Neuron (in vitro differentiated cells): ENCODE measurements around the gene UGT1A3.

Source experiments
- H2AFZ ChIP-seq: one replicate; pipeline ENCODE4 v1.6.1; 2013; ENCODE audit warnings: low read depth, mild to moderate bottlenecking, inconsistent platforms, low read length, moderate library complexity
- H3K27me3 ChIP-seq: one replicate; pipeline ENCODE4 v1.6.1; 2013; ENCODE audit warnings: low read length; ENCODE audit not compliant: insufficient read depth
- H3K36me3 ChIP-seq: one replicate; pipeline ENCODE4 v1.6.1; 2013; ENCODE audit warnings: low read length; ENCODE audit not compliant: insufficient read depth
- H3K4me1 ChIP-seq: one replicate; pipeline ENCODE4 v1.6.1; 2013; ENCODE audit warnings: low read length; ENCODE audit not compliant: insufficient read depth
- H3K4me3 ChIP-seq: 2 replicates; pipeline ENCODE4 v1.5.1; 2013; ENCODE audit warnings: mild to moderate bottlenecking, low read length, moderate library complexity
- H3K9me3 ChIP-seq: one replicate; pipeline ENCODE4 v1.6.1; 2013; ENCODE audit warnings: low read length

The UGT1A3 gene

DNA sequence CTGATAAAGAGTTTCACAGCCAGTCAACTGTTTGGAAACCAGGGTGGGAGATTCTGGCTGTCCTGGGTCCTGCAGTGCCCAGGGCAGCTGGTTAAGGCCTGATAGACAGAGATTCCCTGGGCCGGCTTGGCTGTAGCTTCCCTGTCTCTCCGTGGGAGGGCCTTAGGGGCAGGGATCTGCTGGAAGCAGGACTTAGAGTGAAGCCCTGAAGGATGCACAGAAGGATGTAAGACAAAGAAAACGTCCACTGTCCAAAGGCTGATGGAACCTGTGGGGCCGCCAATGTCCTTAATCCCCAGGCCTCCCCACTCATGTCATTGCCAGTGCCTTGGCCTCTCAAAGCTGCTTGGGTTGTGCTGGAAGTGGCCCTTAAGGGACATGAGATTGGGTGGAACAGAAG lies 82.2 kb downstream of the UGT1A3 start:
- Histone ChIP-seq H3K36me3 (no peaks in the 10 kb centered on the region), H3K9me3 (no peaks in the 10 kb centered on the region), H3K27me3 (no peaks in the 10 kb centered on the region), H2AFZ (no peak overlapping the region), H3K4me1 (no peaks in the 10 kb centered on the region), H3K4me3 (no peak overlapping the region)

DNA sequence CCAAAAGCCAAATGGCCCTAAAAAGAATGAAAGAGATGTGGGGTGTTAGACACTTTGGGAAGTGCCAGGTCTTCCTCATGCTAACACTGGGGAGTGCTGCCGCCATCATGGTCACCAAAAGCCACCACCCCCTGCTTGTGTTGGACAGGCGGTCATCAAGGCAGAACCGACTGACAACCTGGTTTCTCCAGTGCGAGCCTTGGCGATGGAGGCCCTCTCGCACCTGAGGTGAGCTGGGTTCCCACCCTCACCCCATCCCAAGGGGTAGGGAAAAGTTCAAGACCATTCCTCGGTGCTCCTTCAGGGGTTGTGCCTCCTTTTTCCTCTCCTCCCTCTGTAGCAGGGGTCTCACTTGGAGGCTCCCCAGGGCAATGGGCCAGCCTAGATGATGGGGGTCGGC lies 82.9 kb downstream of the UGT1A3 start:
- Histone ChIP-seq H3K9me3 (no peaks in the 10 kb centered on the region), H3K36me3 (no peaks in the 10 kb centered on the region)

DNA sequence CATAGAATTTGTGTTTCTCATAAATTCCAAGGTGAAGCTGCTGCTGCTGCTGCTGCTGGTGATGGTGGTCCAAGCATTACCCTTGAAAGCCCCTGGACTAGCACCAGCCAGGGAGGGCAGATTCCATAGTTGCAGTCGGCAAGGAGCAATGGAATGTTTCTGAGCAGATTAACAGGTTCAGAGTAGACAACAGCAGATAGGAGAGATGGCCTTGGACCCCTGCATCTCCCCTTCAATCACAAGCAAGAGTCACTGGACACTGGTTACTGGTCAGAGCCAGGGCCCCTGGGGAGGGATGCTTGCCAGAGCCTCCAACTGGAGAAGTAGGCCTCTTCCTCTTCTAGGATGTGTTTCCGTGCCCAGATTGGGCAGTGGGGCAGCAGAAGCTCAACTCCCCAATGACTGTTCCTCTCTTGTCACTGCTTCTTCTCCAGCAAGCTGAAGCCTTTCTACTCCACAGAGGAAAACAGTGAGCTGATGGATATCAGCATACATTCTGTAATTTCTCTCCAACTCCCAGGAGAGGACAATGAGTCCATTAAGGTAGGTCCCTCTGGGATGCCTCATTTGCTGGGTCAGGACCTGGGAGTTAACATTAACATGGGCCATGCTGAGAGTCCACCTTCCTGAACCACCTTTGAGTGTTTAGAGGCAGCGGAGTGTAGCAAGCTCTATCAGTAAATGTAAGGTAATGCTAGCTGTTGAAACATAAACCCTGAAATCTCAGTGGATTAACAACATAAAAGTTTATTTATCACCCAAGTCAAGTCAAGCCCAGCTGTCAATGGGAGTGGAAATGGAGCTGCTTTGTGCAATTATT lies 84.6 kb downstream of the UGT1A3 start:
- H3K4me1 ChIP-seq = no peaks in the 10 kb centered on the region
- no peaks in the 10 kb centered on the region for H3K27me3 ChIP-seq
- H2AFZ ChIP-seq = no peak overlapping the region
- H3K4me3 ChIP-seq = no peak overlapping the region
- no peaks in the 10 kb centered on the region for H3K9me3 ChIP-seq
- H3K36me3 ChIP-seq = no peaks in the 10 kb centered on the region

More for the DNA sequence above, 82.9 kb downstream of the UGT1A3 start:
- H3K4me3 ChIP-seq = no peak overlapping the region
- no peaks in the 10 kb centered on the region for H3K4me1 ChIP-seq
- H3K27me3 ChIP-seq = no peaks in the 10 kb centered on the region
- H2AFZ ChIP-seq = no peak overlapping the region

DNA sequence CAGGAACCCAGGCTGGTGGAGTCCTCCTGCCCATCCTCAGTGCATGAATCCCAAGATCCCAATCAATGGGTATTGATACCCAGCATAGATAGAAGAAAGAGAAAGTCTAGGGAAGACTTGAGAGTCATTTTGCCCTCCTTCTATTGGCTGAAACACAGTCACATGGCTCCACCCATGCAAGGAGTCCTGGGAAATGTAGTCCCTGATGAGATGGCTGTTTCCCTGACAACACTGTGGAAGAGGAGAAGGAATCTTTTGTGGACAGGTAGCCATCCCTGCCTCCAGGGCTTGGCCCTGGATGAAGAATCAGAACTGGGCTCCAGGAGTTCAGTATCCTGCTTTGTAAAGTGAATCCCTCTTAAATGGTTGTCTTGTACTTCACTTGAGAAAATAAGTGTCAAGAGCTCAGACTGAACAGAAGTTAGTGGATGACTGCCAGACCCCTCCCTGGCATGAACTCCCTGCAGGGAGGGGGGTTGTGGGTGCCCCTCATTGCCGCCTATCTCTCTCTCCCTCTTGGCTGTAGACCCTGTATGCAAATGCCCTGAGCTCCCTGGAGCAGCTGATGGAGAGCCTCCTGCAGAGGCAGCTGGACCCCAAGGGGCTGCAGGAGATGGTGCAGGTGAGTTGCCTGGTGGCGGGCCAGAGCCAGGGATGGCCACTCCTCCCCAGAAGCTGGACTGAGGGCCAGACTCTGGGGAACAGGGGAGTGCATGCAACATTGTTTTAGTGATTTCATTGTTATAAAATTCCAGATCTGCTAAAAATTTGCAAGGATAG lies 85.4 kb downstream of the UGT1A3 start:
- no peaks in the 10 kb centered on the region for H3K4me1 ChIP-seq
- no peak overlapping the region for H2AFZ ChIP-seq
- H3K36me3 ChIP-seq = no peaks in the 10 kb centered on the region
- no peaks in the 10 kb centered on the region for H3K27me3 ChIP-seq
- no peaks in the 10 kb centered on the region for H3K9me3 ChIP-seq
- H3K4me3 ChIP-seq = no peak overlapping the region

DNA sequence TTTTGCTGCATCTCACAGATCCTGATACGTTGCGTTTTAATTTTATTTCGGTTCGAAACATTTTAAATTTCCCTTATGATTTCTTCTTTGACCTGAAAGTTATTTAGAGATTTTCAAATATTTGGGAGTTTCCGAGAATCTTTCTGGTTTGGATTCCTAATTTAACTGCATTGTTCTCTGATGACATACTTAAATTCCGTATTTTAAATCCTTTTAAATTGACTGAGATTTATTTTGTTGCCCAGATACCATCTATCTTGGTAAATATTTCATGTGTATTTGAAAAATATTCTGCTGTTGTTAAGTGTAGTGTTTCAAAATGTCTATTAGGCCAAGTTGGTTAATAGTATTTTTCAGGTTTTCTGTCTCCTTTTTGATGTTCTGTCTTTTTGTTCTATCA lies 87.0 kb downstream of the UGT1A3 start:
- no peaks in the 10 kb centered on the region for H3K36me3 ChIP-seq
- no peak overlapping the region for H3K4me3 ChIP-seq
- no peak overlapping the region for H2AFZ ChIP-seq
- H3K27me3 ChIP-seq = no peaks in the 10 kb centered on the region
- no peaks in the 10 kb centered on the region for H3K4me1 ChIP-seq
- H3K9me3 ChIP-seq = no peaks in the 10 kb centered on the region

DNA sequence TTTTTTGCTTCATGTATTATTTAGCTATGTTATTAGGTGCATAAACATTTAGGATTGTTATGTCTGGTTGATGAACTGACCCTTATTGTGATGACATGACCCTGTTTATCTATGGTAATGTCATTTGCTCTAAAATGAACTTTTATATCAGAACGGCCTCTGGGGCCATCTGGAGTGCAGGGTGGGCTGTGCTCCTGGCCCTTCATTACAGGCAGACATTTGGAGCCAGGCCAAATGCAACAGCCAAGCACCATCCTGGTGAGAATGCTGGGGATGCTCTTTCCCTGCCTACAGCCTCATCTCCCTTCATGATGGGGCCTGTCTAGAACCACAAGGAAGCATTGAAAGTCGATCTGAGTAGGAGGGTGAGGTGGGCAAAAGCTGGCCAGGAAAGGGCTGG lies 87.5 kb downstream of the UGT1A3 start:
- H3K36me3 ChIP-seq = no peaks in the 10 kb centered on the region
- no peaks in the 10 kb centered on the region for H3K4me1 ChIP-seq
- H3K9me3 ChIP-seq = no peaks in the 10 kb centered on the region

DNA sequence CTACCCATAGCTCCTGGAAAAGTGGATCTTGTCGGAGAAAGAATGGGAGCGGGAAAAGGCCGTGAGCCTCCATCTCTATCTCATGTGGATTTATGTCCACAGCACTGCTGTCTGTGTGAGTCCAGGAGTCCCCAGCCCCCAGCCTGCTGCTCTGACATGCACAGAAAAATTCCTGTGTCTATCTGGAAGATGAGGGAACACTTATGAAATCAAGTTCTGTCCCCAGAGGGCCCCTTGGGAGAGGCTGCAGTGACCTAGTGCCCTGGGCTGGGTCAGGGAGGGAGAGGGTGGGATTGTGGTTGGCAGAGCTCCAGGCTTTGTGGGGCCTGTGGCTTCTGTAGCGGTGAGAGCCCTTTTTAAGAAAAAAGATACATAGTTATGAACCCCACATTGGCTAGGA lies 87.9 kb downstream of the UGT1A3 start:
- Histone ChIP-seq H3K36me3 (no peaks in the 10 kb centered on the region), H3K9me3 (no peaks in the 10 kb centered on the region), H3K27me3 (no peaks in the 10 kb centered on the region), H2AFZ (no peak overlapping the region), H3K4me3 (no peak overlapping the region), H3K4me1 (no peaks in the 10 kb centered on the region)

More for the DNA sequence above, 87.5 kb downstream of the UGT1A3 start:
- Histone ChIP-seq H3K27me3 (no peaks in the 10 kb centered on the region), H2AFZ (no peak overlapping the region), H3K4me3 (no peak overlapping the region)

DNA sequence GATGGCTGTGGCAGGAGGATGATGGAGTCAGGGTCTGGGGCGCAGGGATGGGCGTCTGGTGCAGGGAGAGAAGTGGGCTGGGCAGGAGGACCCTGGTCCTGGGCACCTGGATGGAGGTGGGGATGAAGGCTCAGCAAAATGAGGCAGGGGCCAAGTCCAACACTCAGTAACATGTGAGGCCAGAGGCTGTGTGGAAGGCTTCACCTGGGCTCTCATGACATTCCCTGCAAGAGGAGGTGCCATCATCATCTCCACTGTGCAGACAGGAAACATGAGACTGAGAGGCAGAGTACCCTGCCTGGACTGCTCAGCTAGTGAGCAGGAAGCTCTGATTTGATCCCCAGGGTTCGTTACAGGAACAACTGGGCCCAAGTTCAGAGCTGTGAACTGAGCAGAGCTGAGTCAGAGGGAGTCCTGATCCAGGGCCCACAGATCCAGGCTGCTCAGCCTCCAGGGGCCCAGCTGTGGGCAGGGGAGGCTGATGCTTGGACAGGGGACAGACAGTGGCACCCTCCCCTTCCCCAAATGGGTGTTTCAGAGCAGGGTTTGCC lies 88.6 kb downstream of the UGT1A3 start:
- no peaks in the 10 kb centered on the region for H3K36me3 ChIP-seq
- H3K9me3 ChIP-seq = no peaks in the 10 kb centered on the region
- H3K27me3 ChIP-seq = no peaks in the 10 kb centered on the region
- H2AFZ ChIP-seq = no peak overlapping the region
- no peaks in the 10 kb centered on the region for H3K4me1 ChIP-seq
- no peak overlapping the region for H3K4me3 ChIP-seq

DNA sequence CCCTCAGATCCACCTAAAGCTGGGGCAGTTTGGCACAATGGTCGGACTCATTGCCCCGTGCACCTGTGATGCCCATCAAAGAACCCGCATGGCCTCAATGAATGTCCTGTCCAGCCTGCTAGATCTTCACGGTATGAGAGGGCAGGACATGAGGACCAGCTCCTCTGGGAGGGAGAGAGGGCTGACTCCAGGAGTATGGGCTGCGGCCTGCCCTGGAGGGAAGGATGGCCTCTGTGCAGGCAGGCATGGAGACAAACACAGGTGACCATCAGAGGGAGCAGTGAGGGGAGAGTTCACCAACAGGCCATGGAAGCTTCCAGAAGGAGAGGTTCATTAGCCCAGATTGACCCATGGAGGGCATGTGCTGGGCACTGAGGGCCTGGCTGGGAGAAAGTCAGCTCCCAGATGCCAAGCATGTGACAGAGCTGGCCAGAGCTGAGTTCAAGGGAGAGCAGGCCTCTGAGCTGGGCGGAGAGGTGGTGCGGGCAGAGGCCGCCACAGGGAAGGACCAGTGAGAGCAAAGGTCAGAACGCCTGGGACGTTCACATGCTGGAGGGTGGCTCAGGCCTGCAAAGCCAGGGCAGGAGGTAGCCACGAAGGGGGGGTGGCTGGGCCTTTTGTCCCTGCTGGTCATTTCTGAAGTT lies 89.3 kb downstream of the UGT1A3 start:
- no peak overlapping the region for H2AFZ ChIP-seq
- H3K9me3 ChIP-seq = no peaks in the 10 kb centered on the region
- H3K4me3 ChIP-seq = no peak overlapping the region
- H3K4me1 ChIP-seq = no peaks in the 10 kb centered on the region
- no peaks in the 10 kb centered on the region for H3K27me3 ChIP-seq
- H3K36me3 ChIP-seq = no peaks in the 10 kb centered on the region

DNA sequence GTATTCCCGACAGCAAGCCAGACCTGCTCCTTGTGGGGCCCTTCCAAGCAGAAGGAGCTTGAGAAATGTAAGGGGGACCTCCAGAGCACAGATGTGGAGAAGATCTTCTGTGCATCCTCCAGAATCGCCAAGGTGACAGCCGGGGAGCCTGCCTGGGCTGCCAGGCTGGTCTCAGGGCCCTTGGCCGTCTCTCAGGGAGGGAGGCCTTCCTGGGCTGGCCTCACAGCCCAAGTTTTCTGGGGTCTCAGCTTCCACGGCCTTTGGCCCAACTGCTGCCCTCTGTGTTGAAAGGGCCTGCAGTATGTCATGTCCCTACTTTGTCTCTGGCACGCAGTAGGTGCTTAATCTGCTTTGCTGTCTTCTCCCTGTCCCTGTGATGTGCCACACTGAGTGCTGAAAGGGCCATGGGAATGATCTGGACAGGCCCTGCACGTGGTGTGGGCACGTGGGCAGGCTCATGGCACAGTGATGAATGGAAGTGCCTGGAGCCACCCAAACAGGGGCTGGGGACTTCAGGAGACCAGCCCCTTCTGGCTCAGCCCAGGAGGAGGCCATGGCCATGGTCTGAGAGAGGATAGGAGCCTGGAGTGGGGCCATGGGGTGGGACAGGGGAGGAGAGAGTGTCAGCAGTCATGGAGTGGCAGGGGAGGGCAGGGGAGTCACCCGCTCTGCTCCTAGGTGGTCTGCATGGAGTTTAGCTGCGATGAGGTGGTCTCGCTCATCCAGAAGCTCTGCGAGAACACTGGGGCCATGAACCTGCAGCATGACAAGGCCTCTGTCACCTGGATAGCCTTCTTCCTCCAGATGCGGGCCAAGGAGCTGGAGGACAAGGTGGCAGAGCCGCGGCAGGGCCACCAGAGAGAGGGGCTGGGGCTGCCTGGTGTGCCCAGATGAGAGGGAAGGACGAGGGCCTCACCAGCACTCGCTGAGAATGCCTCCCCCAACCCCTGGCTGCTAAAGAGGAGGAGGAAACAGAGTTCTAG lies 90.1 kb downstream of the UGT1A3 start:
- Histone ChIP-seq H3K36me3 (no peaks in the 10 kb centered on the region), H3K4me1 (no peaks in the 10 kb centered on the region), H3K4me3 (no peak overlapping the region), H3K9me3 (no peaks in the 10 kb centered on the region), H2AFZ (no peak overlapping the region), H3K27me3 (no peaks in the 10 kb centered on the region)

DNA sequence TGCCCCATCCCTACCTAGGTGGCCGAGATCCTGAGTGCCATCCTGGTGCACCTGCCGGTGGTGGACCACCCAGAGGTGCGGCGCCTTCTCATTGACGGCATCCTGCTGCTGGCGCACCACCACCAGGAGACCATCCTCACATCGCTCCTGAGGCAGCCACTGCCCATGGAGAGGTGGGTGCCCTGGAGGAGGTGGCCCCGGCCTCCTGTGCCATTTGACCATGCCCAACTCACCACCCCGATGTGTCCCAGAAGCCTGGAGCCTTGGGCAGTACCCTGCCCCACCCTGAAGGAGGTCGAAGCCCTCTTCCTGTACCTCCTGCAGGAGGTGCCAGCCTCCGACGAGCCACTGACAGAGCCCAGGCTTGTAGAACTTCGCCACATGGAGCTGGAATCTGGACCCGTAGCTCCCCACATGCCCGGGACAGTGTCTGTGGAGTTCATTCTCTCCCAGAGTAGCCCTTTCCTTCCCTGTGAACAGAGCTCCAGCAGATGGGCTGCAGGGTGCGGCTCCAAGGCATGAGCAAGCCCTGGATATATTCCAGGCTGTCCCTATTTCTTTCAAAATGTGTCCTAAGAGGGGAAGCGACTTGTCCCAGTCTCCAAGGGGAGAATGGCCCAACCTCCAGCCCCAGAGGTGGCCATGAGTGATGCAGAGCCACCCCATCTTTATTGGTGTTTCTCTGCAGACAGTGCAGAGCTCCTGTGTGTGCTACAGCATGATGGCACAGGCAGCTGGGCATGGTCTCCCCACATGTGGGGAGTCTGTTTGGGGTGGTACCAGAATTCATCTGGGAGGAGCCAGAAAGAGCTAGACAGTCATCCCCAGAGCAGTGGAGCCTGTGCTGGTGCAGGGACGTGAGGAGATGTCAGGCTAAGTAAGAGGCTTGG lies 91.3 kb downstream of the UGT1A3 start:
- no peaks in the 10 kb centered on the region for H3K27me3 ChIP-seq
- H3K36me3 ChIP-seq = no peaks in the 10 kb centered on the region
- no peaks in the 10 kb centered on the region for H3K4me1 ChIP-seq
- no peak overlapping the region for H3K4me3 ChIP-seq
- H3K9me3 ChIP-seq = no peaks in the 10 kb centered on the region
- no peak overlapping the region for H2AFZ ChIP-seq

DNA sequence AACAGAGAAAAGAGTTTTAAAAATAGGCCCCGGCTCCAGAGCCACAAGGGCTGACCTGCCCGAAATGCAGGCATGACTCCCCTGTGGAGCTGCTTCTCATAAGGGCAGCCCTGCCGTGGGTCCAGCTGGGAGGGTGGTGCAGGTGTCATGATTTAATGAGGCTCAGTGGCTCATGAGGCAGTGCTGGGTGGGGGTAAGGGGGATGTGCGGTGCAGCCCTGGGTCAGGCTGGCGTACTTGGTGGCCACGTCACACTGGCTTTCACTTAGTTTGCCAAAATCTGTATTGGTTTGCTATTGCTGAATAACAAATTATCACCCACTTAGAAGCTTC lies 91.9 kb downstream of the UGT1A3 start:
- Histone ChIP-seq H3K4me3 (no peak overlapping the region), H3K4me1 (no peaks in the 10 kb centered on the region), H2AFZ (no peak overlapping the region), H3K27me3 (no peaks in the 10 kb centered on the region), H3K36me3 (no peaks in the 10 kb centered on the region), H3K9me3 (no peaks in the 10 kb centered on the region)
